Measurements from ENCODE around the gene ZNF418.
A peak's percentile ranks its signal among the peaks of the same experiment; 100 is the strongest.
"Not testable (repeated sequence)": the region's sequence is repeated elsewhere in the genome, so short reads cannot be mapped to it uniquely, and the experiment has no call there.

Gene ZNF418

DNA sequence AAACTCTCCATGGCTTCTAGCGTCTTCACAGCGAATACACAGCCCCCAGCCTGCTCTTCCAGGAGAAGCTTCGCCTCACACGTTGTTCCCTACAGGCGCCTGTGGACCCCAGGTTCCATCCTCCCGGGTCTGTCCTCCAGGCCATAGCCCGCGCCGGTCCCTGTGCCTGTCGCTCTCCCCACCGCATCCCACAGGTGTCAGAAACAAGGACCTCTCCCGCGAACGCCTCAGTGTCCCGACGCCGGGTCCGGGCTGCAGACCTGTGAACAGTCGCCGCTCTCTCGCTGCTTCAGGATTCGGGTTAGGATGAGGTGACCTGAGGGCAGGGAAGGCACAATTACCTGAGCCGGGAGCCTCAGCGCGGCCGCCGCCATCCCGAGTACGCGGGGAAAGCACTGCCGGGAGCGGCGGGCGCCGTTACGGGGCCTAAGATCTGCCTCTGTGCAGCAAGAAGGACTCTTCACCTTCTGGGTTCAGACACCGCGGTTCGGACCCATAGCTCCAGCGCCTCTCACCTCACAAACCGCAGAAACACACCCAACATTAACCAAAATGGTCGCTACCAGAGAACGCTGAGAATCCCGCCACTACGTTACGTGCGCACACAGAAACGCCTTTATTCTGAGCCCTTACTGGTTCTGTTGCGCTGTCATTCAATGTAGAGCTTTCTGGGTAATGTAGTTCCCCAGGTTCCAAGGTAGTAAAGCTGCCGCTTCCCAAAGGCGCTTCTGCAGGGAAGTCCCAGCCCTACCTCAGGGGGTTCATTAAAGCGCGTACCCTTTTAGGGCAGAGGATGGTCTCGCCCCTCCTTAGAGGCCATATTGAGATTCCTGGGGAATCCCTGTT is at the start of gene ZNF418:
Gene ZNF418 (minus strand): TSS at position 583 of the 846 bp plus-strand sequence. CDS start 1,580 bp downstream, outside the sequence.
- DNase-seq, result peak; percentile 93

DNA sequence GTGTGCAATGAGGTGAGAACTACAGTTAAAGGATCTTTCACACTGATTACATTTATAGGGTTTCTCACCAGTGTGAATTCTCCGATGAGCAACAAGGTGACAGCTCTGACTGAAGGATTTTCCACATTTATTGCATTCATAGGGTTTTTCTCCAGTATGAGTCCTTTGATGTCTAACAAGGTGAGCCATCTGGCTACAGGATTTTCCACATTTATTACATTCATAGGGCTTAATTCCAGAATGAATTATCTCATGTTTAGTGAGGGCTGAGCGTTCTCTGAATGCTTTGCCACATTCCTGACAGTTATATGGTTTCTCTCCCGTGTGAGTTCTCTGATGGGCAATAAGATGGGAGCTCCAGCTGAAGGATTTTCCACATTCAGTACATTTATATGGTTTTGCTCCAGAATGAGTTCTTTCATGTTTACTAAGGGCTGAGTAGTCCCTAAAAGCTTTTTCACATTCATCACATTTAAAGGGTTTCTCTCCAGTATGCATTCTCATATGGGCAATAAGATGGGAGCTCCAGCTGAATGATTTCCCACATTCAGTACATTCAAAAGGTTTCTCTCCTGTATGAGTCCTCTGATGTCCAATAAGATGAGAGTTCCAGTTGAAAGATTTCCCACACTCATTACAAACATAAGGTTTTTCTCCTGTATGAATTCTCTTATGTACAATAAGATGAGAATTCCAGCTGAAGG is 43.5 kb upstream of the ZNF418 start:
- DNase-seq, result no peak

GRCh38 chr19:57974434-57974833 is 39.2 kb upstream of the ZNF418 start, which contains the start of gene C19orf18:
Gene C19orf18 (minus strand): TSS chr19:57974534. CDS start chr19:57974432, 102 bp downstream.
- no peak for DNase-seq

GRCh38 chr19:57964761-57965160 is 29.6 kb upstream of the ZNF418 start:
- no peak for DNase-seq

- no peak for DNase-seq
These were observed 26.6 kb upstream of the ZNF418 start for GRCh38 chr19:57961785-57962184.

DNA sequence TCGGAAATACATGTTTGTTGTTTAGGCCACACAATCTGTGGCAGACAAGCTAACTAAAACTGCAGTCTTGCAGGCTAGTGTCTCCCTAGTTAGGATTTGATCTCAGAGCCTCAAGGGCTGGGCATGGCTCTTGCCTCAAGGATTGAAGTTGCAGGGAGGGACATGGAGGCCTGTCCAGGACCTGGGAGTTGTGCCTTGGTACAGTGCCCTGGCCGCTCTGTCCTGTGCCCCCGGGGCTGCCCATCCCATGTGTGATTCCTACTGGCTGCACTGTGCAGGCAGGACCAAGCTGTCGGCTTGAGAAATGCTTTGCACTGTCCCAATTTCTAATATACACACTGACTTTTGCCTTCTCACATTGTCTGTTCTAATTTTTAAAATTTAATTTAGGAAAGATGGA is 19.8 kb upstream of the ZNF418 start:
- no peak for DNase-seq

GRCh38 chr19:57949702-57950101 is 14.5 kb upstream of the ZNF418 start:
- no peak for DNase-seq

DNA sequence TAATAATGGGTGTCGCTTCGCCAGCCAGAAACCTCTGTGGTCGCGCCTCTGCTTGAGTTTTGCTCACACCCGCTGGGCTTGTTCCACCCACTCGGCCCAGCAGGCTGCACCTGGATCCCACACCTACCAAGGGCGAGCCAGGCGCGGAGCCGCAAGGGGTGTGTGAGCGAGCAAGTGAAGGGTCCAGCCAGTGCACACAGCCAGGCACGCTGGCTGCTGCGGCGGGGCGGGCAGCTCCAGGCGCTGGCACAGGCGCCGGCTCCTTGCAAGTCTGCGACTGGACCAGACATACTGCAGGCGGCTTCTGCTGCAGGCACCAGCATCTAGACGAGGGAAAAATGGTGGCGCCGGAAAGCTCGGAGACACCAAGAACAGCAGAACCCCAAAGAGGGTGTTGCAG is 14.1 kb upstream of the ZNF418 start:
- DNase-seq, result no peak

DNA sequence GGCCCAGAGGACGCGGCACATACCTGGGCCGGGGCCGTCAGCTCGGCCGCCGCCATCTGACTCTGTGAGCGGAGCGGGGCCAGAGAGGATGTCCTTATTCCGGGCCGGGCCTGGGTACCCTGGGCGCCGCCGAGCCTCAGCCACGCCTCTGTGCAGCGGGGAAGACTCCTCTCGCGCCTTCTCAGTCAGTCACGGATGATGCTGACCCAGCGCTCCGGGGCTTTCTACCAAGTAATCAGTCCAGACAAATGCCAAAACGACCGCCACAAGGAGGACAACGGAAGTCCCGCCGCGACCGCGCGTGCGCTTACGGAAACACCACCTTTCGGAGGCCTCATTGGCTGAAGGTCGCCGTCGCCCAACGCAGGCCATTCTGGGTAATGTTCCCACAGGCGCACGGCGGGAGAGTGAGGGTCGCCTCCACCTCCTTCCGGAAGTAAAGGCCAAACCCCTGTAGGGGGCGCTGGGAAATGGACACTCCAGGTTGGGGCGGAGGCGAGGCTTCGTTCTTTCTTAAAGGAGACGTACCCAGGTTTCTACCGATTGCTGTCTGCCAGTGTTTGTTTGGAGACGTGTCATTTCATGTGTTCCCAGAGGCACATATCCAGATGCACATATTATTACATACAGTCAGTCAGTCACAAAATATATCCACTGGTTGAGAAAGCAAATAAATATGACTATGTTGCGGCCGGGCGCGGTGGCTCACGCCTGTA is 12.4 kb upstream of the ZNF418 start, which contains the start of gene ZNF256:
Gene ZNF256 (minus strand): TSS at position 288 of the 716 bp plus-strand sequence. CDS start 232 bp downstream, at position 56.
- peak; percentile 96 for DNase-seq

DNA sequence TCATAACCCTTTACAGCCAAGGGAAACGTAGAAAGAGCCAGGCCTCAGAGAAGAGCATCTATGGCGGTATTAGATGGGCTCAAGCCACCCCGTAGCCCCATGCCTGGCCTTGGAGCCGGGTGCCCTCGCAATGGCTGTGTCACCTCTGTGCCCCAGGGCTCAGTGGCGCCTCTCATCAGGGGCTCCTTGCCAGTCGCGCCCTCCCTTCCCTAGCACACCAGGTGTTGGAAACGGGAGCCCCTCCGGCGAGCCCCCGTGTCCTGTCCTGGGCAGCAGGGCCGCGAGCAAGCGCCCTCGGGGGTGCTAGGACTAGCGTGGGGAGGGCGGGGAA is 11.9 kb upstream of the ZNF418 start:
- DNase-seq, result no peak

- no peak for DNase-seq
These were observed 11.1 kb upstream of the ZNF418 start for GRCh38 chr19:57946316-57946715.

GRCh38 chr19:57941593-57941992 is 6.4 kb upstream of the ZNF418 start:
- no peak for DNase-seq

DNA sequence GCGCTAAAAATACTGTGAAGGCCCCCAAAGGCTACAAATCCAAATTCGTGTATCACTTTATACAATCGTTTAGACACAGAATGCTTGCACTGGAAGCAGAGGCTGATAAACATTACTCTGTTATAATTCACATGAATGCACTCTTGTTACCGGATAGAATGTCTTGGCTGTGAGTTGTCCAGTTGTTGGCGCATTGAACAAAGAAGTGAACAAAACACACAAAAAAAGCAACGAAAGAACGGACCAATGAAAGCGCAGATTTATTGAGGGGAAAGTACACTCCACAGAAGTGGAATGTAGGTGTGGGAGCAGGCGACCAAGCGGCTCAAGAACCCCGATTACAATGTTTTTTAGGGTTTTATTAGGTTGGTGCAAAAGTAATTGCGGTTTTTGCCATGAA is 529 bp upstream of the ZNF418 start:
- peak; percentile 59 for DNase-seq

DNA sequence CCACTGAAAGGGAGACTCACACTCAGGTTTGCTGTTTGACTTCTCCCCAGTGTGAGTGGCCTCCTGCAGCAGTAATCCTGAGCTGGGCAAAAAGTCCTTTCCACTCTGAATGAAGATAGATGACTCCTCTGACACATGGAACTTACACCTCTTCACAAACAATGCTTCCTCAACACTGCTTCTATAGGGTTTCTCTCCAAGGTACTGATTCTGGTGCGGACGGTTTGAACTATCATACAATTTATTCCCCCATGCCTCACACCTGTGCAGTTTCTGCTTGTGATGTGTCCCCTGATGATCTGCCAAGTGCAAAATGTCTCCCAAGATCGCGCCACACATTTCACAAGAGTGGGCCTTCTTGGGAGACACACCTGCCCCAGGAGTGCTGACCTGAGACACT is 7.6 kb downstream of the ZNF418 start:
- no peak for DNase-seq

GRCh38 chr19:57916168-57916995 is 18.8 kb downstream of the ZNF418 start, which contains the start of gene ZNF417:
Gene ZNF417 (minus strand): TSS chr19:57916592. CDS start chr19:57916411, 181 bp downstream.
- DNase-seq, result peak; percentile 94

DNA sequence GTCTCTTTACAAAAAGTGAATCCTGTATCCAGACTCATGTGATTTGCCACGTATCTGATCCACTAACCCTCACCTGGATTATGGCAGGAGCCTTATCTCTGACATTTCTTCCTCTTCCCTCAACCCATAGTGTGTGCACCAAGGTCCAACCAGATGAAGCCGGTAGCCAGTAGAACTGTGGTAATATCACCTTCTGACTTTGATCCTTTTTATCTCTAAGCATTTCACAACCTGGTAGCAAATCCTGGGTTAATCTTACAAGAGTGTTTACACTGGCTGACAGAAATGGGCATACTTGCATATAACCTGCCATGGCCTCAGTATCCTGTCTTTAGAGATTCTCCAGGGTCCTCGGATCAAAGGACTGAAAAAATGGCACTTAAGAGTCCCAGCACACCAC is 20.7 kb downstream of the ZNF418 start:
- DNase-seq, result no peak

DNA sequence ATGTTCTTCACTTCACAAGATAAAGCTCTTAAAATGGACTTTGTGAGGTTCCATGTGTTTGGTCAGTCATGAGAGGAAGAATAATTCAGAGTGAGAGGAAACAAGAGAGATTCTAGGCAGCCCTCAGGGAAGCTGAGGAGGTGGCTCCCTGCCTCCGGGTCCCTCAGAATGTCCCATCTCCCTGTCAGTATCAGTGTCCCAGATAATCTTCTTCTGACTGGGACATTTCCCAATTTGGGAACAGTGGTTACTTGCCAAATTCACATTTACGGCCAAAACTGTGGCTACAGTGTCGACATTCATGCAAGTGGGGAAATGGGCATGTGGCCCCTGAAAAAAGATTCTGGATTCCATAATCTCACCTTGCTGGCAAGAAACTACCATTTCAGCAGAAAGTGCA is 27.8 kb downstream of the ZNF418 start:
- DNase-seq, result no peak

DNA sequence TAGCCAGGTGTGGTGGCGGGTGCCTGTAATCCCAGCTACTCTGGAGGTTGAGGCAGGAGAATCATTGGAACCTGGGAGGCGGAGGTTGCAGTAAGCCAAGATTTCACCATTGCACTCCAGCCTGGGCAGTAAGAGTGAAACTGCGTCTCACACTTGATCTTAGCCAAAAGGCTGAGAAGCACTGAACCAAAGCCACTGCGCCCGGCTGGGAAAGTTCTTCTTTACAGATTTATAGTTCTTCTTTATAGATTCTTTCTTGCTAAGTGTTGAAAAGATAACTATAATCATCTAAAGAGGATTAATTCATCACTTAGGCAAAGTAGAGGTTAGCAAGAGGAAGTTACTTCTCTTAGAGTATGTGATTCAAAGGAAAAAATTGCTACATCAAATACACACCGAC is 29.9 kb downstream of the ZNF418 start:
- no peak for DNase-seq

DNA sequence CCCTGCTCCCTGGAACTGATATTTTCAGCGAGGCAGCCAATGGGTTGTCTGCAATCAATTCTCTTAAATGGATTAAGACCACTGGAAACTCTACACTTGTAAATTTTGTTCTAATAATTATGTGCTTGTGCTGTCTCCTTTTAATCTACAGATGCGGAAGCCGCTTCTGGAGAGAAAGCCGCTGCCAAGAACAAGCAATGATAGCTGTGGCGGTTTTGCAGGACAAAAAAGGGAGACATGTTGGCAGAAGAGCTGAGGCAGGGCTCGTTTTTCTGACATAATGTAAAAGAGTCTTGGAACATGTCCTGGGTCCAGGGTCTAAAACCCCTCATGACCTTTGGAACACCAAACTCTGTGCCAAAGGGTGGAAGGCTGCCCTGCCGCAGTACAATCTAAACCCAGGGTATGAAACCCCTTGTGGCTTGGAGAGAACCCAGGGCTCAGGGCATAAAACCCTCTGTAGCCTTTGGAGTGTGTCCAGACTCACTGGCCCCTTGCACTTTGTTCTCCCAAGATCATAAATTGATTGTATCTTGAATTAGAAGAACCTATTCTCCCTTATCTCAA is 31.5 kb downstream of the ZNF418 start:
- DNase-seq, result no peak

- no peak for DNase-seq
These were observed 34.9 kb downstream of the ZNF418 start for GRCh38 chr19:57900311-57900710.

DNA sequence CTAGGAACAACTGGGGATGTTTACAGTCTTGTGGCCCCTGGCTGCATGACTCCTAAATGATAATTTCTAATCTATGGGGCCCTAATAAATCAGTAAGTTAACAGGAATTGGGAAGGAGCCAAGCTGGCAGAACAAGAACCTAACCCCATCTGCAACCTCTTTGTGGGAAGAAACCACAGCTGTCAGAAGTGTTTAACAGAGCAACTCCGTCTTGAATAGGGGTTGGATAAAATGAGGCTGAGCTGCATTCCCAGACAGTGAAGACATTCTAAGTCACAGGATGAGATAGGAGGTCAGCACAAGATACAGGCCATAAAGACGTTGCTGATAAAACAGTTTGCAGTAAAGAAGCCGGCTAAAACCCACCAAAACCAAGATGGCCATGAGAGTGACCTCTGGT is 44.5 kb downstream of the ZNF418 start:
- DNase-seq, result not testable (repeated sequence)
